ENCODE measurements around the gene IFITM1.
A peak's percentile ranks its signal among the peaks of the same experiment; 100 is the strongest.

The IFITM1 gene

GRCh38 chr11:313787-314553, at the start of gene IFITM1:
IFITM1 (plus strand) TSS chr11:314040; CDS start chr11:314171, 131 bp downstream.
- peak; percentile 74 for DNase-seq

- DNase-seq, result peak; percentile 54
Observed at GRCh38 chr11:266676-267439, 47.0 kb upstream of the IFITM1 start.

- peak; percentile 65 for DNase-seq
Observed at GRCh38 chr11:267491-267994, 46.3 kb upstream of the IFITM1 start.

- peak; percentile 54 for DNase-seq
Observed at GRCh38 chr11:268716-269145, 45.1 kb upstream of the IFITM1 start.

GRCh38 chr11:269146-269890, 44.5 kb upstream of the IFITM1 start:
- DNase-seq, result peak; percentile 63

GRCh38 chr11:270451-271318, 43.2 kb upstream of the IFITM1 start:
- no peak for DNase-seq

- DNase-seq, result no peak
Observed at GRCh38 chr11:271319-271715, 42.5 kb upstream of the IFITM1 start.

GRCh38 chr11:272195-272930, 41.5 kb upstream of the IFITM1 start:
- no peak for DNase-seq

- DNase-seq, result no peak
Observed at GRCh38 chr11:272931-273198, 41.0 kb upstream of the IFITM1 start.

- DNase-seq, result no peak
Observed at GRCh38 chr11:276219-276618, 37.6 kb upstream of the IFITM1 start.

GRCh38 chr11:278001-278951, 35.6 kb upstream of the IFITM1 start, which contains the start of gene NLRP6:
NLRP6 (plus strand) TSS chr11:278407; CDS start chr11:278570, 163 bp downstream.
- no peak for DNase-seq

- DNase-seq, result peak; percentile 48
Observed at GRCh38 chr11:279040-279965, 34.5 kb upstream of the IFITM1 start.

GRCh38 chr11:279966-280705, 33.7 kb upstream of the IFITM1 start:
- DNase-seq, result peak; percentile 64

- peak; percentile 63 for DNase-seq
Observed at GRCh38 chr11:280706-281485, 32.9 kb upstream of the IFITM1 start.

- DNase-seq, result no peak
Observed at GRCh38 chr11:281486-282161, 32.2 kb upstream of the IFITM1 start.

- no peak for DNase-seq
Observed at GRCh38 chr11:282171-282570, 31.7 kb upstream of the IFITM1 start.

Measured in activated T-cell treated with anti-CD3 and anti-CD28 coated beads, Interleukin-2, amount 50 U/mL, for 1 hour (primary cell).